GM21447 (cell line): ENCODE data around the gene PLEKHA4.
"Not testable (repeated sequence)": the region's sequence is repeated elsewhere in the genome, so short reads cannot be mapped to it uniquely, and the experiment has no call there.

Experiments
- ATAC-seq: cut with Tn5 transposase; IDR thresholded peaks from one replicate; pipeline ENCODE4 v1.9.1; 2021; ENCODE audit not compliant: unreplicated experiment

Gene PLEKHA4

GRCh38 chr19:48867746-48868113 lies 687 bp downstream of the PLEKHA4 start:
- no peak for ATAC-seq

- ATAC-seq, result no peak
Observed at GRCh38 chr19:48867123-48867745, 1.2 kb downstream of the PLEKHA4 start.

- no peak for ATAC-seq
Observed at GRCh38 chr19:48866692-48867091, 1.7 kb downstream of the PLEKHA4 start.

- ATAC-seq, result no peak
Observed at GRCh38 chr19:48862827-48863226, 5.6 kb downstream of the PLEKHA4 start.

- ATAC-seq, result no peak
Observed at GRCh38 chr19:48861313-48861712, 7.1 kb downstream of the PLEKHA4 start.

- no peak for ATAC-seq
Observed at GRCh38 chr19:48859711-48860572, 8.5 kb downstream of the PLEKHA4 start.

GRCh38 chr19:48858984-48859710 lies 9.3 kb downstream of the PLEKHA4 start:
- no peak for ATAC-seq

GRCh38 chr19:48856921-48857320 lies 11.5 kb downstream of the PLEKHA4 start:
- no peak for ATAC-seq

GRCh38 chr19:48854103-48854502 lies 14.3 kb downstream of the PLEKHA4 start:
- ATAC-seq, result no peak

GRCh38 chr19:48853483-48853882 lies 14.9 kb downstream of the PLEKHA4 start:
- no peak for ATAC-seq

GRCh38 chr19:48852292-48852691 lies 16.1 kb downstream of the PLEKHA4 start:
- no peak for ATAC-seq

GRCh38 chr19:48846659-48847058 lies 21.8 kb downstream of the PLEKHA4 start:
- not testable (repeated sequence) for ATAC-seq

- ATAC-seq, result no peak
Observed at GRCh38 chr19:48845384-48845783, 23.0 kb downstream of the PLEKHA4 start.

- no peak for ATAC-seq
Observed at GRCh38 chr19:48844472-48844871, 23.9 kb downstream of the PLEKHA4 start.

GRCh38 chr19:48842789-48843162 lies 25.6 kb downstream of the PLEKHA4 start:
- no peak for ATAC-seq

GRCh38 chr19:48841571-48841970 lies 26.8 kb downstream of the PLEKHA4 start:
- no peak for ATAC-seq

GRCh38 chr19:48841047-48841446 lies 27.4 kb downstream of the PLEKHA4 start:
- ATAC-seq, result no peak

- no peak for ATAC-seq
Observed at GRCh38 chr19:48837687-48838086, 30.7 kb downstream of the PLEKHA4 start.

GRCh38 chr19:48837051-48837524 lies 31.3 kb downstream of the PLEKHA4 start:
- ATAC-seq, result peak; percentile 54

- no peak for ATAC-seq
Observed at GRCh38 chr19:48836089-48837017, 32.1 kb downstream of the PLEKHA4 start, which contains the start of gene HSD17B14. Gene HSD17B14 (minus strand): TSS chr19:48836491. CDS start chr19:48836411, 80 bp downstream.

GRCh38 chr19:48835734-48836088 lies 32.7 kb downstream of the PLEKHA4 start:
- ATAC-seq, result peak; percentile 75
